Peyer's patch (tissue), 4 donors: ENCODE data around the gene SLC26A8.

Source experiments
- CTCF ChIP-seq, 6 experiments: fragments of 450-650 bp in 4 of 6; fragments of 200-600 bp in 2 of 6; sonication (generic) in 1 of 6; IDR thresholded peaks; one replicate each; pipeline ENCODE4 v1.5.1; 2017 to 2019; ENCODE audit warnings: antibody characterized with exemption in 6 of 6, mild to moderate bottlenecking in 3 of 6, moderate library complexity in 1 of 6
- POLR2A ChIP-seq, 2 donors: fragments of 450-650 bp; IDR thresholded peaks; one replicate each; pipeline ENCODE4 v1.5.1; 2017; ENCODE audit warnings: antibody characterized with exemption in 2 of 2, mild to moderate bottlenecking in 2 of 2, moderate library complexity in 2 of 2

GRCh38 chr6:36052097-36052496 lies 27.7 kb upstream of the SLC26A8 start:
- no peak for TF ChIP-seq POLR2A (IDR thresholded peaks at IDR 0.05)
- TF ChIP-seq CTCF (IDR thresholded peaks at IDR 0.05): no peak
